ENCODE measurements around the gene SLFN13.

DNA sequence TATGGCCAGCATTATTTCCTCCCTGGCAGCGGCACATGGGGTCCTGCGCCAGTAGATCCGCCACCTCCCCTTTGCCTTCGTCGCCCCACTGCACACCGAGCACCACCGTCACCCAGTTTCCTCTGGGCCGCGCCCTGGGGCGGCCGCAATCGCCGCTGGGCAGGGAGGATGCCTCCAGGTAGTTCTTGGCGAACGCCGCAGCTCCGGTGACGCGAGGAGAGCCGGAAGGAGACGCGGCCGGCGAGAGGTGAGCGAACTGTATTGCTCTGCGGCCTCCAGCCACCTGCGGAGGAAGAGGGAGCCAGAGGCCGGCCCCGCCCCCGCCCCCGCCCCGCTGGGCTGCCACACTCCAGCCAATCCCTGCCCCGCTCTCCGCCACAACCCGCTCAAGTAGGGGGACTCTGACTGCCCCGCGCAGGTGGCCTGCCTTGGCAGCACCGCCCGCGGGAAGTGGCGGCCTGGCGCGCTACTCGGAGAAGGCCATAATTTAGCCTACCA lies 11.8 kb upstream of the SLFN13 start:
- TF ChIP-seq, protein P1, sequence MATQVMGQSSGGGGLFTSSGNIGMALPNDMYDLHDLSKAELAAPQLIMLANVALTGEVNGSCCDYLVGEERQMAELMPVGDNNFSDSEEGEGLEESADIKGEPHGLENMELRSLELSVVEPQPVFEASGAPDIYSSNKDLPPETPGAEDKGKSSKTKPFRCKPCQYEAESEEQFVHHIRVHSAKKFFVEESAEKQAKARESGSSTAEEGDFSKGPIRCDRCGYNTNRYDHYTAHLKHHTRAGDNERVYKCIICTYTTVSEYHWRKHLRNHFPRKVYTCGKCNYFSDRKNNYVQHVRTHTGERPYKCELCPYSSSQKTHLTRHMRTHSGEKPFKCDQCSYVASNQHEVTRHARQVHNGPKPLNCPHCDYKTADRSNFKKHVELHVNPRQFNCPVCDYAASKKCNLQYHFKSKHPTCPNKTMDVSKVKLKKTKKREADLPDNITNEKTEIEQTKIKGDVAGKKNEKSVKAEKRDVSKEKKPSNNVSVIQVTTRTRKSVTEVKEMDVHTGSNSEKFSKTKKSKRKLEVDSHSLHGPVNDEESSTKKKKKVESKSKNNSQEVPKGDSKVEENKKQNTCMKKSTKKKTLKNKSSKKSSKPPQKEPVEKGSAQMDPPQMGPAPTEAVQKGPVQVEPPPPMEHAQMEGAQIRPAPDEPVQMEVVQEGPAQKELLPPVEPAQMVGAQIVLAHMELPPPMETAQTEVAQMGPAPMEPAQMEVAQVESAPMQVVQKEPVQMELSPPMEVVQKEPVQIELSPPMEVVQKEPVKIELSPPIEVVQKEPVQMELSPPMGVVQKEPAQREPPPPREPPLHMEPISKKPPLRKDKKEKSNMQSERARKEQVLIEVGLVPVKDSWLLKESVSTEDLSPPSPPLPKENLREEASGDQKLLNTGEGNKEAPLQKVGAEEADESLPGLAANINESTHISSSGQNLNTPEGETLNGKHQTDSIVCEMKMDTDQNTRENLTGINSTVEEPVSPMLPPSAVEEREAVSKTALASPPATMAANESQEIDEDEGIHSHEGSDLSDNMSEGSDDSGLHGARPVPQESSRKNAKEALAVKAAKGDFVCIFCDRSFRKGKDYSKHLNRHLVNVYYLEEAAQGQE (IDR thresholded peaks at IDR 0.05; ENCODE audit: insufficient read depth in 1 of 2, low read depth in 2 of 2, low read length in 1 of 2): no peak
- no peak for TF ChIP-seq POLR2AphosphoS5 (IDR thresholded peaks at IDR 0.05; ENCODE audit: low read depth, low read length)
- TF ChIP-seq, protein P2, sequence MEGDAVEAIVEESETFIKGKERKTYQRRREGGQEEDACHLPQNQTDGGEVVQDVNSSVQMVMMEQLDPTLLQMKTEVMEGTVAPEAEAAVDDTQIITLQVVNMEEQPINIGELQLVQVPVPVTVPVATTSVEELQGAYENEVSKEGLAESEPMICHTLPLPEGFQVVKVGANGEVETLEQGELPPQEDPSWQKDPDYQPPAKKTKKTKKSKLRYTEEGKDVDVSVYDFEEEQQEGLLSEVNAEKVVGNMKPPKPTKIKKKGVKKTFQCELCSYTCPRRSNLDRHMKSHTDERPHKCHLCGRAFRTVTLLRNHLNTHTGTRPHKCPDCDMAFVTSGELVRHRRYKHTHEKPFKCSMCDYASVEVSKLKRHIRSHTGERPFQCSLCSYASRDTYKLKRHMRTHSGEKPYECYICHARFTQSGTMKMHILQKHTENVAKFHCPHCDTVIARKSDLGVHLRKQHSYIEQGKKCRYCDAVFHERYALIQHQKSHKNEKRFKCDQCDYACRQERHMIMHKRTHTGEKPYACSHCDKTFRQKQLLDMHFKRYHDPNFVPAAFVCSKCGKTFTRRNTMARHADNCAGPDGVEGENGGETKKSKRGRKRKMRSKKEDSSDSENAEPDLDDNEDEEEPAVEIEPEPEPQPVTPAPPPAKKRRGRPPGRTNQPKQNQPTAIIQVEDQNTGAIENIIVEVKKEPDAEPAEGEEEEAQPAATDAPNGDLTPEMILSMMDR (IDR thresholded peaks at IDR 0.05): no peak
